ENCODE results near the gene REXO1. TPM values are rescaled to one million over a fixed set of nuclear protein-coding genes. Genes with fewer than 3 reads are reported as not detected.

REXO1 gene
- polyA plus RNA-seq, 1 experiment, result 5.4 TPM

- ChIA-PET CTCF (interaction anchor here (0.6 to 1.4 kb wide), 3 partner anchors 12 to 20 kb away, joined by 4 read pairs; no protein-coding TSS in a partner anchor), POLR2A (interaction anchor here (0.6 to 0.9 kb wide), 3 partner anchors 9 to 96 kb away, joined by 3 to 5 read pairs (median 4); no protein-coding TSS in a partner anchor)
- DNase-seq (ENCODE audit: low read depth, low spot score), result no peak
- no peaks in the 10 kb centered on the region for H3K27me3 ChIP-seq (ENCODE audit: control insufficient read depth, insufficient read depth, low read length)
- TF ChIP-seq CTCF (IDR thresholded peaks at IDR 0.05; ENCODE audit: low read depth, low read length), result no peak
- peak overlapping the region; percentile 31 for H3K27ac ChIP-seq (ENCODE audit: low read depth, low read length)
- peak overlapping the region; percentile 86 for H3K4me3 ChIP-seq (ENCODE audit: low read depth, low read length)
- no peaks in the 10 kb centered on the region; the same call in 1 of the 2 replicates for H3K9me3 ChIP-seq (ENCODE audit: control insufficient read depth, insufficient read depth, low read length)
These were observed 36.5 kb upstream of the REXO1 start for GRCh38 chr19:1884719-1885334.

GRCh38 chr19:1884291-1884718 is 36.0 kb upstream of the REXO1 start:
- CTCF ChIA-PET, result no interaction called here
- DNase-seq (ENCODE audit: low read depth, low spot score), result no peak
- no peak for TF ChIP-seq CTCF (IDR thresholded peaks at IDR 0.05; ENCODE audit: low read depth, low read length)
- Histone ChIP-seq H3K4me3 (ENCODE audit: low read depth, low read length) (peak overlapping the region; percentile 86), H3K9me3 (ENCODE audit: control insufficient read depth, insufficient read depth, low read length) (no peaks in the 10 kb centered on the region; the same call in 1 of the 2 replicates), H3K27me3 (ENCODE audit: control insufficient read depth, insufficient read depth, low read length) (no peaks in the 10 kb centered on the region), H3K27ac (ENCODE audit: low read depth, low read length) (peak overlapping the region; percentile 31)
- POLR2A ChIA-PET, result interaction anchor here (0.9 kb wide), 1 partner anchor 9 kb away, joined by 5 read pairs; no protein-coding TSS in a partner anchor

- CTCF ChIA-PET, result no interaction called here
- POLR2A ChIA-PET, result no interaction called here
- TF ChIP-seq CTCF (IDR thresholded peaks at IDR 0.05; ENCODE audit: low read depth, low read length), result no peak
- no peak overlapping the region for H3K27ac ChIP-seq (ENCODE audit: low read depth, low read length)
- DNase-seq (ENCODE audit: low read depth, low spot score), result no peak
- peak overlapping the region; percentile 86 for H3K4me3 ChIP-seq (ENCODE audit: low read depth, low read length)
- no peaks in the 10 kb centered on the region; the same call in 1 of the 2 replicates for H3K9me3 ChIP-seq (ENCODE audit: control insufficient read depth, insufficient read depth, low read length)
- no peaks in the 10 kb centered on the region for H3K27me3 ChIP-seq (ENCODE audit: control insufficient read depth, insufficient read depth, low read length)
These were observed 35.5 kb upstream of the REXO1 start for GRCh38 chr19:1883784-1884183.

GRCh38 chr19:1882786-1883692 is 34.8 kb upstream of the REXO1 start:
- ChIA-PET CTCF (no interaction called here), POLR2A (interaction anchor here (0.5 kb wide), 1 partner anchor 497 kb away, joined by 4 read pairs; no protein-coding TSS in a partner anchor)
- Histone ChIP-seq H3K9me3 (ENCODE audit: control insufficient read depth, insufficient read depth, low read length) (no peaks in the 10 kb centered on the region; the same call in 1 of the 2 replicates), H3K27me3 (ENCODE audit: control insufficient read depth, insufficient read depth, low read length) (no peaks in the 10 kb centered on the region), H3K27ac (ENCODE audit: low read depth, low read length) (no peak overlapping the region), H3K4me3 (ENCODE audit: low read depth, low read length) (peak overlapping the region; percentile 86)
- TF ChIP-seq CTCF (IDR thresholded peaks at IDR 0.05; ENCODE audit: low read depth, low read length), result no peak
- DNase-seq (ENCODE audit: low read depth, low spot score), result no peak
